Measurements from ENCODE around the gene SAAL1.

Gene SAAL1

GRCh38 chr11:18080451-18080850 lies 25.4 kb downstream of the SAAL1 start:
- no peak for DNase-seq

GRCh38 chr11:18078909-18079308 lies 27.0 kb downstream of the SAAL1 start:
- DNase-seq, result no peak

- no peak for DNase-seq
Measured at GRCh38 chr11:18075444-18075843, 30.4 kb downstream of the SAAL1 start.

- no peak for DNase-seq
Measured at GRCh38 chr11:18071098-18071705, 34.7 kb downstream of the SAAL1 start.

- DNase-seq, result no peak
Measured at GRCh38 chr11:18067372-18067771, 38.5 kb downstream of the SAAL1 start.

DNA sequence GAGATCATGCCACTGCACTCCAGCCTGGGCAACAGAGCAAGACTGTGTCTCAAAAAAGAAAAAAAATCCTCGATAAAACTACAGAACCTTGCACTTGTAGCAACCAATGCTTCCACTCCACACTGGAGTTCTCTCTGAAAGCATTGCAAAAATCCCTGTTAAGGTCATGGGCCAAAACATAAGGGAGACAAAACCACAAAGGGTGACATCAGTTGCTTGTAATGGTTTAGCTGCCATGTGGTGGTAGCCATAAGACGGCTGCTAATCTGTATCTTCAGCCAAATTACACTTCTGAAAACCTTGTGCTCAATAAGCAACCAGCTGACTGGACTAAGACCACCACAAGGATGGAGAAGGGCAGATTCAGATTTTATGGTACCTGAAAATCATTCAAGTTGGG lies 39.3 kb downstream of the SAAL1 start:
- no peak for DNase-seq

- no peak for DNase-seq
Measured at GRCh38 chr11:18065572-18065971, 40.3 kb downstream of the SAAL1 start.

DNA sequence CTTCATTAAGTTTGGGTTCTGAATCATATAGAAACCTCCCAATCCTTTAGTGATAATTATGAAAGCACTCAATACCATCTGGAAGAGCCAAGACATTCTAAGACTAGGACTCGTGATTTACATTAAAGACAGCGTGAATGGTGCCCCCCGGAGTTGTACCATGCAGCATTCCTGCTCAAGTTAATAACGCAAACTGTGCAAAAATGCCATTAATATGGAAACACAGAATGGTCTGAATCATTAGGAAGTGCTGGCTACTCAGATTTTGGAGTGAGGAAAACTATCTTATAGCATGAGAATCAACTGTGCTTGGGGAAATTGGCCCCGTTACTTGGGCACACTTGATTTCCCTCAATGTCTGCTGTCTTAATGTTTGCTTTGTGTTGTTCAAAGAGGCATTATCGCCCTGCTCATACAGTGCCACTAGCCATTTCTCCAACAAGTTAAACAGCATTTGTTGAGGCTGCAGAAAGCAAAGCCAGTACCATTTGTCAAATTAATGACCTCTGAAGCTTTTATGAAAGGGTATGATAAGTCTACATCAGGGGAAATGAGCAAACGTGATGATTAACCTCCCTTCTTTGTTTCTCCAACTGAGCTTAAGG lies 41.3 kb downstream of the SAAL1 start:
- peak; percentile 53 for DNase-seq

GRCh38 chr11:18063862-18064434 lies 41.9 kb downstream of the SAAL1 start:
- DNase-seq, result peak; percentile 91

DNA sequence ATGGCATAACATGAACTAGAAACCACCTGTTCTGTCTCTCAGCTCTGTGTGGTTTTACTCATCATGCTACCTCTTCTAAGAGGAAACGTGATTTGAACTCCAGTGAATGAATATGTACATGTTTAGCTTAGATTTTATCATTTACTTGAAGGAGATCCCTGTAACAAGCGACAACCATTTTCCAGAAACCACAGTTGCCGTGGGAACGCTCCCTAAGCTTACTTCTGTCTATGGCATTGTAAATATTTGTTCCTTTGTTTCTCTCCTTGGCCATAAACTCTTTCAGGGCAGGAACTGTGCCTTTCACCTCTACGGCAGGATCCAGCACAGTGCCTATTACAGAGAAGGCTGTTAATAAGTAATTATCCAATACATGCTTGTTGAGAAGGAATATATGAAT lies 42.8 kb downstream of the SAAL1 start:
- DNase-seq, result no peak

GRCh38 chr11:18061351-18061750 lies 44.5 kb downstream of the SAAL1 start:
- no peak for DNase-seq

DNA sequence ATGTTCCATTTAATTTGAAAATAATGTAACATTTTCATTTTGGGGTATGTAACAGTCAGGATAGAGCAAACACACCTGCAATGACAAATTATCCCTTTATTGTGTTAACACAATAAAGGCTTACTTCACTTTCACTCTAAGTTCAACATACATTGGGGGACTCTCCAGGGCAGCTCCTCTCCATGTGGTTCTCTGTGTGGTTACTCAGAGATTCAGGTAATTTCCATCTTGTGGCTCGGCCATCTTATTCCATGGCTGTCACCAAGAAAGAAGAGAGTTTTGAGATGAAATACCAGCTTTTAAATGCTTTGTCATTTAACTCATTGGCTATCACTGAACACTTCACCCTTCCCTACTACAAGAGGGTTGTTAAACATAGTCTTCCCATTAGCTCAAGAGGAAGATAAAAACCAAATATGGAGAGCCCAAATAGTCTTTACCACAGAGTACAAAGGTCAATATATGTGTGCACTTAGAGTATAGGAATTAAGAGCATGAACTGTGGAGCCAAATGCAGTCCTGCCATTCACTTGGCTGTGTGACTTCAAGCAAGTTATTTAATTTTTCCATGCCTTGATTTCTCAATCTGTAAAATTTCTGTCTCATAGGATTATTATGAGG lies 49.2 kb downstream of the SAAL1 start:
- no peak for DNase-seq

DNA sequence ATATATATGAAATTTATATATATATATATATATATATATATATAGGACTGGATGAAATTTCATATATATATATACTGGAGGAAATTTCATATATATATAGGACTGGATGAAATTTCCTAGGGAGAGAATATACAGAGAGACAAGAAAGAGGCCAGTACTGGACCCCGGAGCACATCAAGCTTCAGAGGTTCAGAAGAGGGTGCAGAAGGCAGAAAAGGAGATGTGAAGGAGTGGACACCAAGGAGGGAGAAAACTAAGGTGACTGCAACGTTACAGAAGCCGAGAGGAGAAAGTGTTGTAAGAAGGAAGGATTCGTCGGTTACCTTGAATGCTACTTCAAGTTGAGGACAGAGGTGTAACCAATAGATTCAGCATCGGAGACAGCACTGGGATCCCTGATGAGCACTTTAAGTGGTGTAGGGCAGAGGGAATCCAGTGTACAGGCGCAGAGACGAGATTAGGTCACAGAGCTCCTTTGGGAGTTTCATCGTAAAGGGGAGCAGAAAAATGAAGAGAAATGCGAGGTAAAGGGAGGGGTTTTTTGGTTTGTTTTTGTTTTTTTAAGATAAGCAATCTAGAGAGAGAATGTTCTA lies 51.3 kb downstream of the SAAL1 start:
- DNase-seq, result no peak

GRCh38 chr11:18050848-18051247 lies 55.0 kb downstream of the SAAL1 start:
- no peak for DNase-seq

DNA sequence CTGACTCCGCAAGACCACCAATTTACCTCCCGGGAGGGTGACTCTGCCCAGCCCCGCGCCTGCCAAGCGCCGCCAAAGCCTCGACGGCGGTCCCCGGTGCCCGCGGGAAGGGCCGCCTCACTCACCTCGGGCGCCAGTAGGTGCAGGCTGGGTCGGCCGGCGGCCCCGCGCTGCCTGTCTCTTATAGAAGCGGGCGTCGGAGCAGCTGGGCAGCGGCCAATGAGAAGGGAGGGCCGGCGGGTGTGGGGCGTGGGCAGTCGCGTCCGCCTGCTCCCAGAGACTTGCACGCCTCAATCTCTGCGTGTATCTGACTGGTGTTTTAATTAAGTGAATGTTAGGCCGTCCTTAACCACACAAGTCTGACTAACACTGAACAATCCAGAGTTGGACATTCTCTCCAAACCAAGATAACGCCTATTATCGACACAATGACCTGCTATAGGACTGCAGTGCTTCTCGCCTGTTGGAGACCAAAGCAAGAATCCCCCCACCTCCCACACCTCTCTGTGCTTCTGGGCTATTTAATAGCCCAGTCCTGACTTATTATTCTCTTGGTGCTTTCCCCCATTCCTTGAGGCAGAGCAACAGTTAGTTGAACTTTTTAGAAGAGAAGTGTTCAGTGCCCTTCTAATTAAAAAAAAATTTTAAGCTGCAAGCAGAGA lies 59.6 kb downstream of the SAAL1 start, which contains the start of gene TPH1:
Gene TPH1, minus strand, starts transcription at position 154 of the 662 bp plus-strand sequence. CDS start 5,507 bp downstream, outside the sequence.
- no peak for DNase-seq

DNA sequence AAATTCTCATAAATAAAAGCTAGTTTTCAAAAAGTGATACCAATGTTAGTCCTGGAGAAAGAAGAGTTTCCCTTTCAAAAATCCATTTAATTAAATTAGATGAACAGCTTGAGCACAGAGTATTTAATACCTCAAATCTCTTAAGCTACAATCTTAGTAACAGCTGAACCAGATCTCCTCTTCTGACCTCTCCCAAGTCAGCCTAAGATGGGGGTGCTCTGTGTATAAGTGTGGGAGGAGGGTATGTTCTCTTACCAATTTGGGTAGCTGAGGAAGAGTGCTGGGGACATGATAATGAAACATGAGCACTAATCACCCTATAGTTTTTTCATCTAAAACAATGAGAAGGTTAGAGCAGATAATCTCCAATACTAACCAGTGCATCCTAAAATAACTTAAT lies 69.4 kb downstream of the SAAL1 start:
- DNase-seq, result peak; percentile 71
